ENCODE results near the gene CHCHD3.
"Not testable (repeated sequence)": the region's sequence is repeated elsewhere in the genome, so short reads cannot be mapped to it uniquely, and the experiment has no call there.

Gene CHCHD3

GRCh38 chr7:132970257-132970656, 111.6 kb downstream of the CHCHD3 start:
- TF ChIP-seq CTCF (conservative IDR thresholded peaks at IDR 0.05; ENCODE audit: low read length) (no peak), EZH2phosphoT487 (IDR thresholded peaks at IDR 0.05; ENCODE audit: borderline replicate concordance) (no peak)
- Histone ChIP-seq H3K79me2 (ENCODE audit: insufficient read depth, low read length) (peaks cover 3% of the 10 kb centered on the region), H3K36me3 (ENCODE audit: insufficient read depth, low read length) (peaks cover 34% of the 10 kb centered on the region), H4K20me1 (ENCODE audit: insufficient read depth, low read length, poor library complexity, severe bottlenecking) (peaks cover 9% of the 10 kb centered on the region), H3K9ac (ENCODE audit: low read depth, low read length, poor library complexity, severe bottlenecking) (no peak overlapping the region), H3K4me2 (ENCODE audit: low read depth, low read length, poor library complexity, severe bottlenecking) (no peak overlapping the region), H3K27me3 (ENCODE audit: insufficient read depth, low read length, poor library complexity, severe bottlenecking) (no peaks in the 10 kb centered on the region), H3K9me3 (ENCODE audit: insufficient read depth, low read depth, low read length) (no peaks in the 10 kb centered on the region), H3K9me2 (replicated peaks; ENCODE audit: low read depth, low read length) (no peaks in the 10 kb centered on the region), H3F3A (ENCODE audit: low read depth) (no peaks in the 10 kb centered on the region), H2AFZ (ENCODE audit: low read length) (no peak overlapping the region), H3K4me3 (ENCODE audit: low read length, poor library complexity, severe bottlenecking) (no peak overlapping the region), H3K4me1 (ENCODE audit: insufficient read depth, low read length, poor library complexity, severe bottlenecking) (peaks cover 2% of the 10 kb centered on the region)

GRCh38 chr7:132969520-132969919, 112.4 kb downstream of the CHCHD3 start:
- Histone ChIP-seq H3K9me3 (ENCODE audit: insufficient read depth, low read depth, low read length) (no peaks in the 10 kb centered on the region), H3K4me1 (ENCODE audit: insufficient read depth, low read length, poor library complexity, severe bottlenecking) (peaks cover 8% of the 10 kb centered on the region), H3F3A (ENCODE audit: low read depth) (no peaks in the 10 kb centered on the region), H3K4me3 (ENCODE audit: low read length, poor library complexity, severe bottlenecking) (no peak overlapping the region), H3K4me2 (ENCODE audit: low read depth, low read length, poor library complexity, severe bottlenecking) (no peak overlapping the region), H3K79me2 (ENCODE audit: insufficient read depth, low read length) (peaks cover 3% of the 10 kb centered on the region), H3K36me3 (ENCODE audit: insufficient read depth, low read length) (peaks cover 30% of the 10 kb centered on the region; the same call in 1 of the 2 replicates), H3K9me2 (replicated peaks; ENCODE audit: low read depth, low read length) (no peaks in the 10 kb centered on the region), H3K27me3 (ENCODE audit: insufficient read depth, low read length, poor library complexity, severe bottlenecking) (no peaks in the 10 kb centered on the region), H2AFZ (ENCODE audit: low read length) (no peak overlapping the region), H3K9ac (ENCODE audit: low read depth, low read length, poor library complexity, severe bottlenecking) (no peak overlapping the region), H4K20me1 (ENCODE audit: insufficient read depth, low read length, poor library complexity, severe bottlenecking) (peaks cover 9% of the 10 kb centered on the region)
- no peak for TF ChIP-seq CTCF (conservative IDR thresholded peaks at IDR 0.05; ENCODE audit: low read length)
- no peak for TF ChIP-seq EZH2phosphoT487 (IDR thresholded peaks at IDR 0.05; ENCODE audit: borderline replicate concordance)

- not testable (repeated sequence) for H3K4me3 ChIP-seq (ENCODE audit: low read length, poor library complexity, severe bottlenecking); H2AFZ ChIP-seq (ENCODE audit: low read length); H4K20me1 ChIP-seq (ENCODE audit: insufficient read depth, low read length, poor library complexity, severe bottlenecking); H3K9me3 ChIP-seq (ENCODE audit: insufficient read depth, low read depth, low read length); H3K4me2 ChIP-seq (ENCODE audit: low read depth, low read length, poor library complexity, severe bottlenecking); H3F3A ChIP-seq (ENCODE audit: low read depth); H3K9me2 ChIP-seq (replicated peaks; ENCODE audit: low read depth, low read length); H3K9ac ChIP-seq (ENCODE audit: low read depth, low read length, poor library complexity, severe bottlenecking); H3K27me3 ChIP-seq (ENCODE audit: insufficient read depth, low read length, poor library complexity, severe bottlenecking); H3K4me1 ChIP-seq (ENCODE audit: insufficient read depth, low read length, poor library complexity, severe bottlenecking)
- H3K79me2 ChIP-seq (ENCODE audit: insufficient read depth, low read length) = peaks cover 10% of the 10 kb centered on the region
- peaks cover 10% of the 10 kb centered on the region; the same call in 1 of the 2 replicates for H3K36me3 ChIP-seq (ENCODE audit: insufficient read depth, low read length)
Observed at GRCh38 chr7:132967470-132967848, 114.4 kb downstream of the CHCHD3 start.

- no peaks in the 10 kb centered on the region for H3K9me2 ChIP-seq (replicated peaks; ENCODE audit: low read depth, low read length)
- H3K27me3 ChIP-seq (ENCODE audit: insufficient read depth, low read length, poor library complexity, severe bottlenecking) = no peaks in the 10 kb centered on the region
- H3K4me2 ChIP-seq (ENCODE audit: low read depth, low read length, poor library complexity, severe bottlenecking) = no peak overlapping the region
- H3F3A ChIP-seq (ENCODE audit: low read depth) = no peaks in the 10 kb centered on the region
- H3K79me2 ChIP-seq (ENCODE audit: insufficient read depth, low read length) = peaks cover 10% of the 10 kb centered on the region
- peaks cover 5% of the 10 kb centered on the region; the same call in 1 of the 2 replicates for H3K36me3 ChIP-seq (ENCODE audit: insufficient read depth, low read length)
- peaks cover 9% of the 10 kb centered on the region for H4K20me1 ChIP-seq (ENCODE audit: insufficient read depth, low read length, poor library complexity, severe bottlenecking)
- TF ChIP-seq EZH2phosphoT487 (IDR thresholded peaks at IDR 0.05; ENCODE audit: borderline replicate concordance) (no peak), CTCF (conservative IDR thresholded peaks at IDR 0.05; ENCODE audit: low read length) (no peak)
- no peak overlapping the region for H2AFZ ChIP-seq (ENCODE audit: low read length)
- H3K4me1 ChIP-seq (ENCODE audit: insufficient read depth, low read length, poor library complexity, severe bottlenecking) = peaks cover 8% of the 10 kb centered on the region
- H3K9me3 ChIP-seq (ENCODE audit: insufficient read depth, low read depth, low read length) = no peaks in the 10 kb centered on the region
- no peak overlapping the region for H3K4me3 ChIP-seq (ENCODE audit: low read length, poor library complexity, severe bottlenecking)
- H3K9ac ChIP-seq (ENCODE audit: low read depth, low read length, poor library complexity, severe bottlenecking) = no peak overlapping the region
Observed at GRCh38 chr7:132966754-132967469, 115.0 kb downstream of the CHCHD3 start.
